Keratinocyte (primary cell): ENCODE data around the gene SCRN2. TPM values are rescaled to one million over a fixed set of nuclear protein-coding genes. Genes with fewer than 3 reads are reported as not detected.

Source experiments
- DNase-seq: peaks from one replicate; pipeline ENCODE4 v3.0.0-alpha.2; 2011; ENCODE audit warnings: low read depth, missing footprints, low spot score
- FAIRE-seq: peaks from 2 replicates; lab custom pipeline; 2011; peaks lifted over from hg19 to GRCh38; lab: Jason Lieb, UNC
- H2AFZ ChIP-seq: 2 replicates; pipeline ENCODE4 v1.6.0; 2012; ENCODE audit warnings: low read length, control low read depth, inconsistent platforms; ENCODE audit not compliant: control insufficient read depth
- H3K27ac ChIP-seq: 2 replicates; pipeline ENCODE4 v1.5.1; 2011; ENCODE audit warnings: low read length; ENCODE audit not compliant: control insufficient read depth, insufficient read depth
- H3K27me3 ChIP-seq: 3 replicates; pipeline ENCODE4 v1.6.0; 2011; ENCODE audit warnings: low read length; ENCODE audit not compliant: control insufficient read depth, insufficient read depth; ENCODE audit errors: extremely low read depth
- H3K36me3 ChIP-seq, 2 experiments: 2 replicates in 1 of 2; 3 replicates in 1 of 2; pipeline ENCODE4 v1.5.1; 2011; ENCODE audit warnings: low read length in 2 of 2, mild to moderate bottlenecking in 1 of 2; ENCODE audit not compliant: control insufficient read depth in 2 of 2, insufficient read depth in 2 of 2; ENCODE audit errors: extremely low read depth in 1 of 2
- H3K4me1 ChIP-seq: 3 replicates; pipeline ENCODE4 v1.5.1; 2011; ENCODE audit warnings: low read length; ENCODE audit not compliant: control insufficient read depth, insufficient read depth; ENCODE audit errors: extremely low read depth
- H3K4me2 ChIP-seq: 3 replicates; pipeline ENCODE4 v1.6.0; 2011; ENCODE audit warnings: low read depth, low read length; ENCODE audit not compliant: control insufficient read depth, insufficient read depth; ENCODE audit errors: extremely low read depth
- H3K4me3 ChIP-seq, 3 experiments: fragments of 200-600 bp in 1 of 3; sonication (generic) in 1 of 3; 2 replicates in 2 of 3; 3 replicates in 1 of 3; pipeline ENCODE4 v1.5.1; 2011 to 2016; ENCODE audit warnings: low read length in 3 of 3, mild to moderate bottlenecking in 3 of 3, control low read depth in 2 of 3, inconsistent platforms in 1 of 3, low read depth in 1 of 3, mixed read lengths in 1 of 3, mixed run types in 1 of 3, moderate library complexity in 1 of 3; ENCODE audit not compliant: control insufficient read depth in 2 of 3, insufficient read depth in 2 of 3; ENCODE audit errors: extremely low read depth in 1 of 3
- H3K79me2 ChIP-seq: 2 replicates; pipeline ENCODE4 v1.6.0; 2012; ENCODE audit warnings: low read length; ENCODE audit not compliant: control insufficient read depth, insufficient read depth
- H3K9ac ChIP-seq: 3 replicates; pipeline ENCODE4 v1.6.0; 2011; ENCODE audit warnings: low read length; ENCODE audit not compliant: control insufficient read depth, insufficient read depth; ENCODE audit errors: extremely low read depth
- H3K9me1 ChIP-seq: 3 replicates; pipeline ENCODE4 v1.6.0; 2011; ENCODE audit warnings: low read length; ENCODE audit not compliant: control insufficient read depth, insufficient read depth; ENCODE audit errors: extremely low read depth
- H3K9me3 ChIP-seq: 2 replicates; pipeline ENCODE4 v1.5.1; 2012; ENCODE audit warnings: low read depth, low read length; ENCODE audit not compliant: control insufficient read depth
- H4K20me1 ChIP-seq: 3 replicates; pipeline ENCODE4 v1.6.0; 2011; ENCODE audit warnings: low read length; ENCODE audit not compliant: control insufficient read depth, insufficient read depth; ENCODE audit errors: extremely low read depth
- EZH2 ChIP-seq: IDR thresholded peaks from one replicate; pipeline ENCODE4 v1.6.1; 2012; ENCODE audit warnings: inconsistent platforms, mild to moderate bottlenecking, low read length, moderate library complexity
- dilution Hi-C: fragments of 300-500 bp; cut with MboI; formaldehyde crosslinking; loops from one replicate; pipeline ENCODE4 v1.7.0; 2020; ENCODE audit warnings: low sequenced_read_pairs; ENCODE audit not compliant: extremely low pct_ligation_motif_present
- polyA plus RNA-seq, 5 experiments: library from polyadenylated mRNA; depleted of rRNA in 3 of 5; stranded (reverse) in 3 of 5; stranded (forward) in 1 of 5; unstranded in 1 of 5; fragments of >200 nt; gene quantifications; 1 replicate in 1 of 5; 2 replicates in 3 of 5; 3 replicates in 1 of 5; pipeline versions ENCODE4 v1.2.1 to v1.2.3, GENCODE V29; 2011 to 2012; ENCODE audit warnings: missing spikeins in 2 of 5, low read depth in 1 of 5, low replicate concordance in 1 of 5
- TF ChIP-seq, protein P1 (sequence below), 3 experiments: IDR thresholded peaks in 1 of 3; conservative IDR thresholded peaks in 1 of 3; optimal IDR thresholded peaks in 1 of 3; 2 replicates in 2 of 3; 3 replicates in 1 of 3; pipeline versions ENCODE3 to v1.5.1; 2011; ENCODE audit warnings: low read length in 3 of 3, mild to moderate bottlenecking in 3 of 3, moderate library complexity in 2 of 3, control low read depth in 1 of 3, inconsistent platforms in 1 of 3; ENCODE audit not compliant: insufficient read depth in 2 of 3; ENCODE audit errors: extremely low read depth in 1 of 3

Gene SCRN2
- polyA plus RNA-seq, 1 donor (not counting 4 experiments of a cell fraction or from before 2014, with no cell fraction given), result 17.1 TPM

DNA sequence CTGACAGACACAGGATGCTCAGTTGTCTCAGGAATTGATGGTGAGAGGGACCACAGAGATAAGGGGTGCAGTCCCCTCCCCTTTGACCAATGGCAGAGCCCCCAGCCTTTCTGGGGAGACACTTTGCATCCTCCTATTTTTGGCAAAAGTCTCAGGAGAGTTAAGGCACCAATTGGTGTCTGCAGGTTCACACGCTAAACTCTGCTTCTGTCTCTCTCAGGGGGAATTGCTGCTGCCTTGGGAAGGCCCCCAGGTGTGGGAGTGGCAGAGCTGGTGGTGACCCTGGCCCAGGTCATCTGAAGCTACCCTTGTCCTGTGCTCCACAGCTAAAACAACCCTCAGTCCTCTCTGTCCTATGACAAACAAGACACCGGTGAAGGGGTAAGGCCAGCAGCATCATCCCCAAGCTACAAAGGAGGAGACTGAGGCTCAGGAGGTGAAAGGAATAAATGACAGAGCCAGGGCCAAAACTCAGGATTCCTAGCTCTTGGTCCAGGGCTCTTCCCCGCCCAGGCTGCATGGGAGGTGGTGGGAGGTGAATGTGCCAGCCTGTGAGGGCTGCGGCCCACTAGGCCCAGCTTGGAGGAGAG, 39.8 kb downstream of the SCRN2 start:
- Histone ChIP-seq H3K79me2 (no peaks in the 10 kb centered on the region), H4K20me1 (no peaks in the 10 kb centered on the region), H3K27ac (no peak overlapping the region), H3K4me2 (no peak overlapping the region), H3K9ac (no peak overlapping the region), H3K9me3 (no peaks in the 10 kb centered on the region), H3K36me3 (no peaks in the 10 kb centered on the region), H3K4me3 (no peak overlapping the region), H2AFZ (no peak overlapping the region), H3K9me1 (no peaks in the 10 kb centered on the region), H3K4me1 (no peaks in the 10 kb centered on the region), H3K27me3 (no peaks in the 10 kb centered on the region)
- dilution Hi-C loops, result no loop called here
- DNase-seq, result no peak
- no peak for FAIRE-seq
- TF ChIP-seq, protein P1, sequence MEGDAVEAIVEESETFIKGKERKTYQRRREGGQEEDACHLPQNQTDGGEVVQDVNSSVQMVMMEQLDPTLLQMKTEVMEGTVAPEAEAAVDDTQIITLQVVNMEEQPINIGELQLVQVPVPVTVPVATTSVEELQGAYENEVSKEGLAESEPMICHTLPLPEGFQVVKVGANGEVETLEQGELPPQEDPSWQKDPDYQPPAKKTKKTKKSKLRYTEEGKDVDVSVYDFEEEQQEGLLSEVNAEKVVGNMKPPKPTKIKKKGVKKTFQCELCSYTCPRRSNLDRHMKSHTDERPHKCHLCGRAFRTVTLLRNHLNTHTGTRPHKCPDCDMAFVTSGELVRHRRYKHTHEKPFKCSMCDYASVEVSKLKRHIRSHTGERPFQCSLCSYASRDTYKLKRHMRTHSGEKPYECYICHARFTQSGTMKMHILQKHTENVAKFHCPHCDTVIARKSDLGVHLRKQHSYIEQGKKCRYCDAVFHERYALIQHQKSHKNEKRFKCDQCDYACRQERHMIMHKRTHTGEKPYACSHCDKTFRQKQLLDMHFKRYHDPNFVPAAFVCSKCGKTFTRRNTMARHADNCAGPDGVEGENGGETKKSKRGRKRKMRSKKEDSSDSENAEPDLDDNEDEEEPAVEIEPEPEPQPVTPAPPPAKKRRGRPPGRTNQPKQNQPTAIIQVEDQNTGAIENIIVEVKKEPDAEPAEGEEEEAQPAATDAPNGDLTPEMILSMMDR (optimal IDR thresholded peaks at IDR 0.05 in 1 of 3, IDR thresholded peaks at IDR 0.05 in 1 of 3, conservative IDR thresholded peaks at IDR 0.05 in 1 of 3; ENCODE audit: extremely low read depth in 1 of 3, insufficient read depth in 2 of 3, low read length in 3 of 3), result no peak
- no peak for TF ChIP-seq EZH2

DNA sequence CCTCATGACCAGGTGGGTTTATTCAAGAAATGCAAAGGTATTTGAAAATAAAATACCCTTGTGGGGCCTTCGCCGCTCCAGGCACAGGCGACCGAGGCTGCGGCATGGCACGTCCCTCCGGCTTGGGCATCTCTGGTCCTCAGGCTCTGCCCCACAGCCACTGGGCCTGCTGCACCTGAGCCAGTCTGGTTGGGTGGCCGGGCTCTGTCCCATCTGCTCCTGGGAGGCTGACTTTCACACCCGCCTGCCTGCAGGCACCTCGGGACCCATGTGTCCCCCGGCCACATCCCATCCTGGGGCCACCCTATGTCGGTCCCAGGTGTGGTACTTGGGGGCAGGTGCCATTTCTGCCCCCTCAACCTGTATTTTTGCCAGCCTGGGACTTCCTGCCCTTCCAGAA, 40.4 kb downstream of the SCRN2 start:
- Histone ChIP-seq H3K27me3 (no peaks in the 10 kb centered on the region), H3K9ac (no peak overlapping the region), H3K79me2 (no peaks in the 10 kb centered on the region), H3K9me3 (no peaks in the 10 kb centered on the region), H2AFZ (no peak overlapping the region), H3K4me3 (no peak overlapping the region), H4K20me1 (no peaks in the 10 kb centered on the region), H3K4me2 (no peak overlapping the region), H3K4me1 (no peaks in the 10 kb centered on the region), H3K27ac (no peak overlapping the region), H3K36me3 (no peaks in the 10 kb centered on the region), H3K9me1 (no peaks in the 10 kb centered on the region)
- dilution Hi-C loops, result no loop called here
- no peak for FAIRE-seq
- no peak for DNase-seq
- TF ChIP-seq, protein P1 (optimal IDR thresholded peaks at IDR 0.05 in 1 of 3, IDR thresholded peaks at IDR 0.05 in 1 of 3, conservative IDR thresholded peaks at IDR 0.05 in 1 of 3; ENCODE audit: extremely low read depth in 1 of 3, insufficient read depth in 2 of 3, low read length in 3 of 3), result no peak
- TF ChIP-seq EZH2, result no peak
